H1 (cell line): ENCODE results near the gene PELI2. TPM values are rescaled to one million over a fixed set of nuclear protein-coding genes. Genes with fewer than 3 reads are reported as not detected.

Experiments used
- CTCF ChIA-PET: fragments of 300-600 bp; sonication (Branson Sonifier 250); formaldehyde crosslinking; loops from one replicate; lab custom pipeline; 2021; ENCODE audit not compliant: partially characterized antibody; lab: Charles Lee
- POLR2A ChIA-PET: fragments of 300-600 bp; sonication (Branson Sonifier 250); formaldehyde crosslinking; loops from one replicate; lab custom pipeline; 2021; ENCODE audit warnings: inconsistent platforms; ENCODE audit not compliant: partially characterized antibody; lab: Charles Lee
- DNase-seq, 2 experiments: peaks; one replicate each; pipeline versions ENCODE4 v3.0.0 to v3.0.0-alpha.2; 2010 to 2022; ENCODE audit warnings: low spot score in 2 of 2, low read depth in 1 of 2, mixed read lengths in 1 of 2
- FAIRE-seq: peaks from 2 replicates; lab custom pipeline; 2011; peaks lifted over from hg19 to GRCh38; lab: Jason Lieb, UNC
- H2AFZ ChIP-seq: 2 replicates; pipeline ENCODE4 v1.8.1; 2012; ENCODE audit warnings: low read length, inconsistent platforms
- H2AK5ac ChIP-seq: 2 replicates; pipeline ENCODE4 v1.6.1; 2013; ENCODE audit warnings: low read depth, low read length
- H2BK120ac ChIP-seq: replicated peaks from 2 replicates; pipeline ENCODE3; 2013; ENCODE audit warnings: low read depth, low read length, inconsistent platforms
- H2BK12ac ChIP-seq: 2 replicates; pipeline ENCODE4 v1.6.1; 2013; ENCODE audit warnings: low read depth, low read length
- H2BK15ac ChIP-seq: 2 replicates; pipeline ENCODE4 v1.6.1; 2013; ENCODE audit warnings: low read length
- H2BK20ac ChIP-seq: 2 replicates; pipeline ENCODE4 v1.6.1; 2013; ENCODE audit warnings: low read length
- H2BK5ac ChIP-seq: 2 replicates; pipeline ENCODE4 v1.6.1; 2013; ENCODE audit warnings: low read depth, low read length
- H3K14ac ChIP-seq: 2 replicates; pipeline ENCODE4 v1.6.1; 2013; ENCODE audit warnings: inconsistent platforms; ENCODE audit not compliant: insufficient read length
- H3K18ac ChIP-seq: 2 replicates; pipeline ENCODE4 v1.6.1; 2013; ENCODE audit warnings: low read length; ENCODE audit errors: extremely low read depth
- H3K23ac ChIP-seq: 2 replicates; pipeline ENCODE4 v1.6.1; 2013; ENCODE audit warnings: inconsistent platforms; ENCODE audit not compliant: insufficient read length
- H3K23me2 ChIP-seq: 2 replicates; pipeline ENCODE4 v1.6.1; 2013; ENCODE audit warnings: low read depth, low read length
- H3K27ac ChIP-seq: 2 replicates; pipeline ENCODE4 v1.6.1; 2011; ENCODE audit warnings: low read depth, low read length, inconsistent platforms
- H3K27me3 ChIP-seq, 4 experiments: replicated peaks in 1 of 4; 1 replicate in 1 of 4; 2 replicates in 3 of 4; pipeline versions ENCODE4 v1.6.1 to v1.8.1; 2011 to 2013; ENCODE audit warnings: low read length in 3 of 4, mild to moderate bottlenecking in 3 of 4, inconsistent platforms in 2 of 4, mixed read lengths in 2 of 4, moderate library complexity in 1 of 4; ENCODE audit not compliant: control insufficient read depth in 3 of 4, insufficient read depth in 3 of 4; ENCODE audit errors: extremely low read depth in 1 of 4
- H3K36me3 ChIP-seq, 4 experiments: 2 replicates each; pipeline versions ENCODE4 v1.6.1 to v1.8.1; 2011 to 2013; ENCODE audit warnings: mild to moderate bottlenecking in 4 of 4, low read length in 3 of 4, moderate library complexity in 2 of 4, control low read depth in 1 of 4, inconsistent platforms in 1 of 4; ENCODE audit not compliant: insufficient read depth in 4 of 4, control insufficient read depth in 2 of 4
- H3K4ac ChIP-seq: replicated peaks from 2 replicates; pipeline ENCODE3; 2013; ENCODE audit warnings: low read length, low read depth, mixed read lengths, inconsistent platforms; ENCODE audit not compliant: insufficient read length
- H3K4me1 ChIP-seq, 4 experiments: replicated peaks in 1 of 4; 1 replicate in 1 of 4; 2 replicates in 3 of 4; pipeline versions ENCODE4 v1.6.1 to v1.8.1; 2011 to 2013; ENCODE audit warnings: low read length in 3 of 4, inconsistent platforms in 2 of 4, mixed read lengths in 1 of 4; ENCODE audit not compliant: insufficient read depth in 4 of 4, control insufficient read depth in 3 of 4
- H3K4me2 ChIP-seq, 2 experiments: 2 replicates each; pipeline versions ENCODE4 v1.6.1 to v1.8.1; 2011 to 2013; ENCODE audit warnings: low read depth in 2 of 2, low read length in 2 of 2, control low read depth in 1 of 2, inconsistent platforms in 1 of 2, mild to moderate bottlenecking in 1 of 2; ENCODE audit not compliant: insufficient read depth in 1 of 2
- H3K4me3 ChIP-seq, 4 experiments: fragments of 200-600, 300-600 bp in 1 of 4; sonication (generic), shearing (Covaris generic), sonication (Bioruptor Twin) in 1 of 4; 2 replicates each; pipeline versions ENCODE4 v1.5.1 to v1.8.1; 2011 to 2016; ENCODE audit warnings: low read length in 4 of 4, low read depth in 3 of 4, control low read depth in 2 of 4, inconsistent platforms in 2 of 4, mild to moderate bottlenecking in 2 of 4, mixed read lengths in 1 of 4, moderate library complexity in 1 of 4; ENCODE audit not compliant: insufficient read depth in 2 of 4; ENCODE audit errors: extremely low read depth in 1 of 4
- H3K56ac ChIP-seq: replicated peaks from 2 replicates; pipeline ENCODE3; 2013; ENCODE audit warnings: low read depth, mild to moderate bottlenecking, mixed read lengths, low read length, inconsistent platforms; ENCODE audit not compliant: insufficient read length
- H3K79me1 ChIP-seq: 2 replicates; pipeline ENCODE4 v1.6.1; 2013; ENCODE audit warnings: low read depth, low read length, control low read depth
- H3K79me2 ChIP-seq, 2 experiments: 2 replicates each; pipeline versions ENCODE4 v1.6.1 to v1.8.1; 2012 to 2013; ENCODE audit warnings: low read length in 2 of 2, mild to moderate bottlenecking in 2 of 2, inconsistent platforms in 1 of 2; ENCODE audit not compliant: insufficient read depth in 2 of 2, control insufficient read depth in 1 of 2
- H3K9ac ChIP-seq, 4 experiments: replicated peaks in 1 of 4; 1 replicate in 1 of 4; 2 replicates in 3 of 4; pipeline versions ENCODE4 v1.6.1 to v1.8.1; 2011 to 2013; ENCODE audit warnings: low read depth in 3 of 4, low read length in 3 of 4, control low read depth in 2 of 4, mild to moderate bottlenecking in 2 of 4, moderate library complexity in 2 of 4, inconsistent platforms in 1 of 4; ENCODE audit errors: extremely low read depth in 1 of 4
- H3K9me3 ChIP-seq, 2 experiments: 2 replicates each; pipeline versions ENCODE4 v1.6.1 to v1.8.1; 2012 to 2013; ENCODE audit warnings: mild to moderate bottlenecking in 2 of 2, moderate library complexity in 2 of 2, control low read depth in 1 of 2, inconsistent platforms in 1 of 2, low read depth in 1 of 2, low read length in 1 of 2, mixed read lengths in 1 of 2; ENCODE audit not compliant: insufficient read depth in 2 of 2
- H4K20me1 ChIP-seq, 2 experiments: replicated peaks in 1 of 2; 2 replicates each; pipeline versions ENCODE3 to v1.8.1; 2011 to 2013; ENCODE audit warnings: inconsistent platforms in 2 of 2, low read length in 2 of 2, mild to moderate bottlenecking in 1 of 2; ENCODE audit not compliant: insufficient read depth in 2 of 2, control insufficient read depth in 1 of 2
- H4K5ac ChIP-seq: 2 replicates; pipeline ENCODE4 v1.6.1; 2013; ENCODE audit warnings: low read length, low read depth, mixed read lengths, inconsistent platforms; ENCODE audit not compliant: insufficient read length
- H4K8ac ChIP-seq: 2 replicates; pipeline ENCODE4 v1.8.0; 2013; ENCODE audit warnings: mild to moderate bottlenecking, moderate library complexity, low read length, inconsistent platforms; ENCODE audit not compliant: insufficient read depth; ENCODE audit errors: extremely low read depth
- H4K91ac ChIP-seq: replicated peaks from 2 replicates; pipeline ENCODE3; 2013; ENCODE audit warnings: low read length, mixed read lengths, inconsistent platforms; ENCODE audit not compliant: insufficient read length
- ATF3 ChIP-seq: IDR thresholded peaks from 2 replicates; pipeline ENCODE4 v1.6.1; 2011; ENCODE audit warnings: low read depth, mild to moderate bottlenecking, low read length; ENCODE audit not compliant: insufficient read depth
- BACH1 ChIP-seq: IDR thresholded peaks from 2 replicates; pipeline ENCODE4 v1.6.1; 2012; ENCODE audit warnings: low read length, improper control_type of control experiment
- BRCA1 ChIP-seq: IDR thresholded peaks from 2 replicates; pipeline ENCODE4 v1.6.1; 2012; ENCODE audit warnings: low read depth, low read length, improper control_type of control experiment
- CBX5 ChIP-seq: fragments of 300-800, 300-1000 bp; sonication (generic); IDR thresholded peaks from 2 replicates; pipeline ENCODE4 v1.7.1; 2016; ENCODE audit warnings: antibody characterized with exemption, low read length, low read depth
- CBX8 ChIP-seq: fragments of 300-800, 300-1000 bp; sonication (generic); IDR thresholded peaks from 2 replicates; pipeline ENCODE4 v1.7.1; 2016; ENCODE audit warnings: low read depth, low read length, borderline replicate concordance
- EGR1 ChIP-seq: IDR thresholded peaks from 2 replicates; pipeline ENCODE4 v1.6.1; 2011; ENCODE audit warnings: low read depth, low read length, borderline replicate concordance
- HDAC6 ChIP-seq: IDR thresholded peaks from one replicate; pipeline ENCODE4 v1.7.1; 2012; ENCODE audit warnings: low read depth, mild to moderate bottlenecking, inconsistent platforms, low read length, moderate library complexity
- MAFK ChIP-seq: IDR thresholded peaks from 2 replicates; pipeline ENCODE4 v1.6.1; 2012; ENCODE audit warnings: low read depth, mild to moderate bottlenecking, improper control_type of control experiment, low read length
- NRF1 ChIP-seq: IDR thresholded peaks from 2 replicates; pipeline ENCODE4 v1.6.1; 2011; ENCODE audit warnings: mild to moderate bottlenecking, low read depth, low read length, improper control_type of control experiment
- SP4 ChIP-seq: IDR thresholded peaks from 2 replicates; pipeline ENCODE4 v1.6.1; 2012; ENCODE audit warnings: low read length, inconsistent platforms
- SUZ12 ChIP-seq: fragments of 200-600 bp; sonication (generic); IDR thresholded peaks from 2 replicates; pipeline ENCODE4 v1.6.1; 2012; ENCODE audit warnings: mild to moderate bottlenecking, inconsistent platforms, low read length, moderate library complexity, mixed read lengths
- TAF1 ChIP-seq: IDR thresholded peaks from 2 replicates; pipeline ENCODE4 v1.6.1; 2011; ENCODE audit warnings: mild to moderate bottlenecking, low read depth, low read length
- YY1 ChIP-seq: IDR thresholded peaks from 2 replicates; pipeline ENCODE4 v1.6.1; 2011; ENCODE audit warnings: low read depth, mild to moderate bottlenecking, low read length
- ZNF274 ChIP-seq: IDR thresholded peaks from 2 replicates; pipeline ENCODE4 v1.7.0; 2012; ENCODE audit warnings: low read length, borderline replicate concordance; ENCODE audit errors: extremely low read depth
- WGBS, 2 experiments: shearing (Covaris generic) in 1 of 2; methylation state at CpG; one replicate each; pipeline versions ENCODE4 v1.1.6 to v1.1.7; 2013 to 2015; ENCODE audit warnings: low lambda C conversion rate in 2 of 2, mixed read lengths in 2 of 2, inconsistent platforms in 1 of 2, low coverage in 1 of 2, missing lambda C conversion rate in 1 of 2; ENCODE audit not compliant: insufficient replicate concordance in 2 of 2, insufficient coverage in 1 of 2, insufficient read length in 1 of 2; ENCODE audit errors: extremely low coverage in 1 of 2, missing lambda C conversion rate in 1 of 2; 5-methylcytosine and 5-hydroxymethylcytosine counted together
- polyA plus RNA-seq, 7 experiments: library from polyadenylated mRNA; depleted of rRNA in 3 of 7; stranded (reverse) in 5 of 7; unstranded in 2 of 7; fragments of >200 nt in 5 of 7; fragments of 200-250 nt in 2 of 7; gene quantifications; 1 replicate in 5 of 7; 2 replicates in 1 of 7; 4 replicates in 1 of 7; pipeline versions ENCODE4 v1.2.1 to v1.2.3, GENCODE V29; 2011 to 2013; ENCODE audit warnings: missing spikeins in 2 of 7, mixed read lengths in 2 of 7
- total RNA-seq: library from RNA; stranded (reverse); fragmentation: NEBNext Ultra II Directional; extraction: Animal tissue kit (Norgen Biotek cat#: 25700); gene quantifications from 2 replicates; pipeline ENCODE4 v1.2.1, GENCODE V29; 2021

PELI2 gene
- total and polyA plus RNA-seq, 2 of the 8 experiments (the other 6 are each of a cell fraction or from before 2014, with no cell fraction given) = 14.6 to 25.7 TPM

- Histone ChIP-seq H2AK5ac (no peak overlapping the region), H3K4ac (no peak overlapping the region), H4K8ac (no peak overlapping the region), H3K79me2 (no peaks in the 10 kb centered on the region; a peak in 1 of 4 replicates), H2BK5ac (no peak overlapping the region), H3K9ac (no peak overlapping the region), H3K23me2 (no peaks in the 10 kb centered on the region), H3K27ac (no peak overlapping the region), H3K9me3 (peaks cover 14 to 16% of the 10 kb centered on the region in 2 experiments; a peak in 3 of 4 replicates), H2BK120ac (no peak overlapping the region), H3K14ac (no peak overlapping the region), H3K4me2 (no peak overlapping the region), H3K18ac (no peak overlapping the region), H3K79me1 (no peaks in the 10 kb centered on the region), H2AFZ (no peak overlapping the region), H3K4me3 (no peak overlapping the region), H4K5ac (no peak overlapping the region), H3K56ac (no peak overlapping the region), H2BK12ac (no peak overlapping the region), H4K20me1 (no peaks in the 10 kb centered on the region), H2BK15ac (no peak overlapping the region), H4K91ac (no peak overlapping the region), H3K36me3 (no peaks in the 10 kb centered on the region), H2BK20ac (no peak overlapping the region), H3K4me1 (no peaks in the 10 kb centered on the region), H3K23ac (no peak overlapping the region), H3K27me3 (no peaks in the 10 kb centered on the region)
- DNase-seq = no peak
- WGBS, 2 experiments = 93% methylated on average over 1 of the region's 1 CpG; no CpG with 5 or more reads in 1 of the 2 experiments
- FAIRE-seq = no peak
- ChIA-PET CTCF (interaction anchor here (0.6 to 0.9 kb wide), 3 partner anchors 9 to 217 kb away, joined by 3 read pairs; no protein-coding TSS in a partner anchor), POLR2A (interaction anchor here (0.9 kb wide), 1 partner anchor 29 kb away, joined by 3 read pairs; no protein-coding TSS in a partner anchor)
- TF ChIP-seq YY1 (no peak), HDAC6 (no peak), EGR1 (no peak), SUZ12 (no peak), BACH1 (no peak), NRF1 (no peak), ATF3 (no peak), BRCA1 (no peak), CBX8 (no peak), ZNF274 (no peak), MAFK (no peak), TAF1 (no peak), CBX5 (no peak), SP4 (no peak)
Measured at GRCh38 chr14:56274556-56274955, 156.3 kb downstream of the PELI2 start.
